Fibroblast of peridontal ligament (primary cell): Measurements from ENCODE around the gene KCNK1.

Source experiments
- DNase-seq: peaks from one replicate; pipeline ENCODE4 v3.0.0-alpha.2; 2010; ENCODE audit errors: extremely low read depth

The KCNK1 gene

GRCh38 chr1:233613252-233614172 lies at the start of gene KCNK1:
TSS of gene KCNK1 (plus strand) at chr1:233614106. CDS start at chr1:233614172, 66 bp downstream.
- peak; percentile 90 for DNase-seq

DNA sequence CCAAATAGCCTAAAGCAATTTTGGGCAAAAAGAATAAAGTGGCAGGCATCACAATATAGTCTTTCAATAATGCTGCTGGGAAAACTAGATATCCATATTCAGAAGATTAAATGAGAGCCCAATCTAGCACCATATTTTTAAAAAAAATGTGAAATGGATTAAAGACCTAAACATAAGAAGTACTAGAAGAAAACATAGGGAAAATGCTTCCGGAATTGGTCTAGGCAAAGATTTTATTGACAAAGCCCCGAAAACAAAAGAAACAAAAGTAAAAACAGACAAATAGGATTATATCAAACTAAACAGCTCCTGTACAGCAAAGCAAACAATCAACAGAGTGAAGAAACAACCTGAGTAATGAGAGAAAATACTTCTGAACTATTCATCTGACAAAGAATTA lies 48.6 kb upstream of the KCNK1 start:
- DNase-seq, result no peak

DNA sequence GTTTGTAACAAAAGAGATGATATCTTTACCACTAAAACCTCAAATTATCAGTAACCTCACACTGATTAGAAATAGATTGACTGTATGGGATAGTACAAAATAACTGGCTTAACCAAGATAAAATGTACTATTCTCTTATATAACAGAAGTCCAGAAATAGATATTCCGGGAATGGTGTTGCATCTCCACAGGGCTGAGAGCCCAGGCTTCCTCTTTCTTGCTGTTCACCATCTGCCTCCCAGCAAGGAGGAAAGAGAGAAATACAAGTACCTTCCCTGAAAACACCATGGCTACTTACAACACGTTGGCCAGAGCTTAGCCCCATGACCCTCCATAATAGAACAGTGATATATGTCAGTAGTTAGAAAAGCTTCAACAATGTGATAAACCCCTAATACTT lies 47.0 kb upstream of the KCNK1 start:
- DNase-seq, result no peak

DNA sequence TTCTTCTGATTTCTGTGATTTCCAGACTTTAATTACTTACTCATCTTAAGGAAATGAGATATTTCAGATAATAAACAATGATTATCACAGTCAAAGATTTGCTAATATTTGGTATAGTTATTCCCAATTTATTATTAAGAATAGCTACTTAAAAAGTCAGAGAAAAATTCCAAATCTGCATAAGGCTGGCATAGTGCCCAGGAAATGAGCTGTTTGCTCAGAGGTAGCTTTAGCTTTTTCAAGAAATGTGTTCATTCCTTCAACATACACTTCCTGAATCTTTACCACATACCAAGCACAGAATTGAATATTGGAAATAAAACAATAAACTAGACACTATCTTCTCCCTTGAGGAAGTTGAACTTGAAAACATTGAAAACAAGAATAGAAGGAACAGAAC lies 44.3 kb upstream of the KCNK1 start:
- peak; percentile 0 for DNase-seq

GRCh38 chr1:233570216-233570615 lies 43.7 kb upstream of the KCNK1 start:
- DNase-seq, result no peak

GRCh38 chr1:233570706-233571105 lies 43.2 kb upstream of the KCNK1 start:
- DNase-seq, result no peak

- DNase-seq, result no peak
Measured at GRCh38 chr1:233572896-233573295, 41.0 kb upstream of the KCNK1 start.

DNA sequence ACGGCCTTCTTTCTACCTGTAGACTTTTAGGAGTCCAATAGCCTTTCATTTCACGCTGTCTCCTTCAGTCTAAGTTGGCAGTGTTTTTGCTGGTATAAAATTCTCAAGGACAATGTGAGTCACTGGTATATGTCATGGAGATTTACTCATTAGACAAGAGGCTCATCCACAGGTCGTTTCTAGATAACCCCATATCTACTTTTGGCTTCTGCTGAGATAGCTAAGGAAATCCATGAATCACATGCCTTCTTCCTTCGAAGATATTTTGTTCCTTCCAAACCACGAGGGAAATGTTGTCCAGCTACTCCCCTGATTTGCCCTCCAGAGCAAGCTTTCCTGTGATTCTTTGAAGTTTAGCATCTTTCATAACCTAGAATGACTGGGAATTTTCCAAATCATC lies 38.5 kb upstream of the KCNK1 start:
- no peak for DNase-seq

- no peak for DNase-seq
Measured at GRCh38 chr1:233582439-233582838, 31.5 kb upstream of the KCNK1 start.

DNA sequence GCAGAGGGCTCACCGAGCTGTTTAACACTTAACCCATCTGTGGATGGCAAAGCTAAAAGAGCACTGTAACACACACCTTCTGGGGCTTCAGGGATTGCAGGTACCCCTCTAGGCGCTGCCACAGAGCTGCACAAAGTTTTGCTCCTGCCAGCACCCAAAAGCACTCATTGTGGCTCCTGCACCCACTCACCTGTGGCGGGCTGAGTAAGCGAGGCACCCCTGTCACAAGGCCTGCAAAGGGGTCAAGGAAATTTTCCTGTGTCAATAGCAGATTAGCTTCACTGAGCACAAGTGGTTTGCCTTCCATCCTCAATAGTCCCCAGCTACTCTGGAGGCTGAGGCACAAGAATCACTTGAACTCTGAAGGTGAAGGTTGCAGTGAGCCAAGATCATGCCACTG lies 29.5 kb upstream of the KCNK1 start:
- DNase-seq, result no peak

GRCh38 chr1:233584931-233585330 lies 29.0 kb upstream of the KCNK1 start:
- DNase-seq, result no peak

GRCh38 chr1:233586301-233586700 lies 27.6 kb upstream of the KCNK1 start:
- no peak for DNase-seq

DNA sequence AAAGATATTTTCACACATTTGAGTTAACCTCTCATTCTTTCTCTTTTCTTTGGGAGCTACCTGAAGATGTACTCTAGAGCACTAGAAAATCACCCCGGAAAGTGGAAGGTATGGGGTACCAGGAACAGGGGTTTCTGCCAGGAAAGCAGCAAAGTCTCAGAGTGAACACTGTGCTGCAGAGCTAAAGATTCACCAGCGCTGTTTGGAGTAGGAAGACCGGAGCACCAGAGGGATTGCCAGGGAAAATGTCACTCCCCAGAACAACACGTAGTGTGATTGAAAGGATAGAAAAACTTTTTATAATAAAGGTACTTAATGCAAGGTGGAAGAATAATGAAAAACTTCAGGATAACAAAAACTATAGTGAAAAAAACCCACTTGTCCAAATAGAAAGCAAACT lies 26.7 kb upstream of the KCNK1 start:
- DNase-seq, result no peak

- no peak for DNase-seq
Measured at GRCh38 chr1:233587958-233588799, 25.7 kb upstream of the KCNK1 start.

DNA sequence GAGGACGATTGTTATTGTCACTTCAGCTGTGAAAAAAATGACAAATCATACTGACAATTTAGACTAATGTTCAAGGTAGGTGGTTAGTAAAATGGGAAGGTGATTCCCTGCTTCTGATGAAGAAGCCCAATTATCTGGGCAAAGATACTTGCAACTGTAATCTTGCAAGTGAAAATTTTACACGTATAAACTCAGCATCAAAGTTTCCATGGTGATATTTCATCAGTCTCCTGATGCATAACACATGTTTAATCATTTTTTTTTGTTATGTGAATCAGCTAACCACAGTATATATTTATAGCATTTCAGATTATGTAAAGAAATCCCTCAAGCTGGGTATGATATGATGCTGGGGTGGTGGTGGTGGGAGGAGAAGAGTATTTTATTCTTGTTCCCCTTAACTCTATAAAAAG lies 16.4 kb upstream of the KCNK1 start:
- peak; percentile 68 for DNase-seq

DNA sequence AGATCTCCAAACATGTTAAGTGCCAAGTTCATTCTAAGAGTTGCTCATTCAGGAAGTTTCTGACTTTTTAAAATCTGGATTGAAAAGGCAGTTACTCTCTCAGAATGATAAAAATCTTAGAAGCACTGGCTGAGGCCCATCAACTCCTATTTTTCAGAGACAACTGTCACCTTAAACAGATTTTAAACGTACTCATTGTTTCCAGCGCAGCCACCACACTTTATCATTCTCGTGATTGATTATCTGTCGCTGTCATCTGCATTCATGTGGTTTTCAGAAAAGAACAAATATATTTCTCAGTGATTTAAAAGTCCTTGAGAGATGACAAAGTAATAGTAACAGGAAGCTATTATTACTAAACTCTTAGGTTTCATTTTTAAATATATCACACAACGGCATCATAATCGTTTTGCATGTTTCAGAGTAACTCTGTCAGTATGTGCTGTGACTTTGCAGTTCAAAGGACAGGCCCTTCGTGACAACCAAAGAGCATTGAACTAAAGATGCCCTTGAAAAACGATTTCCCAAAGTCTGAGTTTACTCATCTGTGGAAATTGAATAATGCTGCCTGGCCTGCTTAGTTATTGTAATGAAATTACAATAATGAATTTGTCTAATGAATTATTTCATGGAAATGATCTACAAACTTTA lies 14.9 kb upstream of the KCNK1 start:
- DNase-seq, result no peak

DNA sequence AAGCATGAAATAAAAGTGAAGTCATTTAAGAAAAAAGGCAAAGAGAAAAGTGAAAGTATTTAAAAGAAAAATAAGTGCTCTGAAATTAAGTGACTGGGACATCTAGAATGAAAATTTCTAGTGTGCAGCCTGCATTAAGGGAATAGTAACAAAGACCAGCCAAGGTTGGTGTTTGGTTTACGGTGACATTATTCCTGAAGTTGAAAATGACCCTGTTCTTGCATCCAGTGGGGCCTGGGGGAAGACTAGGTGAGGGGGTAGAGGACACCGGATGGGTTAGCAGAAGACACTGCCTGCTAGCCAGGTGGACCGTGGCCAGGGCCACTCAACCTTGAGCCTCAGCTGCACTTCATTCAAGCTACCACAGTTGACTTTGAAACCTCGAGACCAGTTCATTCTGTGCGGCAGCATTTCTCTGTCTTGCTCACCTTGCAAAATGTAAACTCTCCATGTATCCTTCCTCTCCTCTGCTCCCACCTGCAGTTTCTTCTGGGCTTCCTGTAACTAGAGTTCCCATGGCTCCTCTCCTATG lies 14.3 kb upstream of the KCNK1 start:
- DNase-seq, result no peak

DNA sequence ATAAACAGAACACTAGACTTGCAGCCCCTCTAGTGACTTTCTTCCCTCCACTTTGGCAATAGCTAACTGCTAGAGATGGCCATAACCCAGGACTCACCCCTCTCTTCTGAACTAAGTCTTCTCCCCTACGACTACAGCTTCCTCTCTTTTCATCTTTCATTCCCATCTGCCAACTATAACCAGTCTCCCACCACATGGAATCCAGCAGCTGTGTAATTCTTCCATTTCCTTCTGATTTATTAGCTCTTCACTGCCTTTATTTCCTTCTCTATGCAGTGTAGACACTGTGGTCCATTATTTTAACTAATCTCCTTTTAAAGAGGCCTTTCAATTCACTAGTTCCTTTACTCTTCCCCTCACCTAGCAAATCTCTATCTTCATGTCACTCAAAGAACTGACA lies 13.4 kb upstream of the KCNK1 start:
- DNase-seq, result no peak

GRCh38 chr1:233603478-233603877 lies 10.4 kb upstream of the KCNK1 start:
- no peak for DNase-seq

DNA sequence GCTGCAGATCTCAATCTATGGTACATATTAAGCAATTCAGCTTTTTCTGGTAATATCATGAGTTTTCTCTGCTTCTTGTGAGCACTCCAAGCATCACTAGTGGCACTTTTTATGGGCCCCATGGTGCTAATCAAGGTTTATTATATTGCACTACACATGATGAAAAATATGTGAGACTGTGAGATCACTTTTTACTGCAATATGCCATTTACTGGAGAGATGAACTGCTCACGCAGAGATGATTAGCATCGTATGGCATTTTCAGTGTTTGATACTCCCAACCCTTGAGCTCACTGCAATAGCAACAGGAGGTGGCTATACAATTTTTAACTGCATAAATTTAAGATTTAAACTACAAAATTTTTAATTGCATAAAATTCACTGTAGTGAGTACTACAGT lies 8.7 kb upstream of the KCNK1 start:
- DNase-seq, result no peak

DNA sequence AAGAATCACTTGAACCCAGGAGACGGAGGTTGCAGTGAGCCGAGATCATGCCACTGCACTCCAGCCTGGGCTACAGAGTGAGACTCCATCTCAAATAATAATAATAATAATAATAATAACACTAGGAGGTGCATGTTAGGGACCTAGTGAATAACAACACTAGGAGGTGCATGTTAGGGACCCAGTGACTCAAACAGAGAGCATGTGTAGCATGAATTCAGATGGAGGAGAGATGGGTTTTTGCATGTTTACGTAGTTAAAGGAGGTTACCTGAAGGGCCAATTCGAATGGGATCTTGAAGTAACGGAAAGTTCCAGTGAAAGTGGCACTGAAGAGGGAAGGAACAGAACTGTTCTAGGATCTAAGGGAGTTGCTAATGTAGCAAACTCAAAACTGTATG lies 7.1 kb upstream of the KCNK1 start:
- no peak for DNase-seq
